ENCODE results near the gene CTDSP1. TPM values are rescaled to one million over a fixed set of nuclear protein-coding genes. Genes with fewer than 3 reads are reported as not detected.

CTDSP1 gene
- polyA plus RNA-seq, 3 donors, result 46.4 to 258 (median 49.9) TPM

DNA sequence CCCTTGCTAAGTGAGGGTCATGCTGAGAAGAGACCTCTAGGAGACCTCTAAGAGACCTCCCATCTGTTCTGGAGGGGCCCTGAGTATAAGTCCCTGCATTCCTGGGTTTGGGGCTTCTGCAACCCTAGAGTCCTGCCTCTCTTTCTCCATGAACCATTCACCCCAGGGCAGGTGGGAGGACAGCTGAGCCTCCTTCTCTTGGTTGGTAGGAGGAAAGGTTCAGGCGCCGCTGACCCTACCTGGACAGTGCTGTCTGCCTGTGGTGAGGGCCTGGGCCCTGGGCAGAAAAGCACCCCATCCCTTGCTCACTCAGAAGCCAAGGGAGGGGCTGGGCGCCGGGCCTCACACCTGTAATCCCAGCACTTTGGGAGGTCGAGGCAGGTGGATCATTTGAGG lies 18.7 kb downstream of the CTDSP1 start:
- Histone ChIP-seq H2AFZ (ENCODE audit: insufficient read depth, low read depth, low read length, poor library complexity, severe bottlenecking) (no peak overlapping the region), H3K4me2 (replicated peaks; ENCODE audit: extremely low read depth, low read length, poor library complexity, severe bottlenecking) (no peak overlapping the region), H3K9ac (ENCODE audit: insufficient read depth, low read length, poor library complexity, severe bottlenecking) (no peak overlapping the region), H3K27me3 (ENCODE audit: control insufficient read depth in 2 of 2, insufficient read depth in 2 of 2, low read length in 2 of 2) (no peaks in the 10 kb centered on the region), H3K4me1 (ENCODE audit: control insufficient read depth in 1 of 2, insufficient read depth in 2 of 2, low read length in 2 of 2) (no peaks in the 10 kb centered on the region), H3K36me3 (replicated peaks in 1 of 2; ENCODE audit: control insufficient read depth in 1 of 2, insufficient read depth in 2 of 2, low read length in 2 of 2) (no peaks in the 10 kb centered on the region), H3K27ac (ENCODE audit: low read depth in 1 of 2, low read length in 2 of 2) (no peak overlapping the region), H3K9me3 (replicated peaks in 1 of 2; ENCODE audit: control insufficient read depth in 1 of 2, insufficient read depth in 1 of 2, low read length in 2 of 2) (no peaks in the 10 kb centered on the region), H3K79me2 (ENCODE audit: insufficient read depth, low read length) (no peaks in the 10 kb centered on the region), H4K20me1 (ENCODE audit: insufficient read depth, low read length) (no peaks in the 10 kb centered on the region), H3K4me3 (replicated peaks in 1 of 3; ENCODE audit: low read depth in 2 of 3, low read length in 3 of 3) (no peak overlapping the region)
- intact Hi-C loops (cut with micrococcal nuclease), result loop anchor here in 1 of 2 donors (10.0 kb wide), 1 partner anchor 46 kb away; no protein-coding TSS in a partner anchor
- H3K4me1 Mint-ChIP-seq, result peaks cover 6% of the 10 kb centered on the region
- no peak overlapping the region for H3K27ac Mint-ChIP-seq
- no peak for DNase-seq
- no peaks in the 10 kb centered on the region for H3K36me3 Mint-ChIP-seq
- TF ChIP-seq, protein P1, sequence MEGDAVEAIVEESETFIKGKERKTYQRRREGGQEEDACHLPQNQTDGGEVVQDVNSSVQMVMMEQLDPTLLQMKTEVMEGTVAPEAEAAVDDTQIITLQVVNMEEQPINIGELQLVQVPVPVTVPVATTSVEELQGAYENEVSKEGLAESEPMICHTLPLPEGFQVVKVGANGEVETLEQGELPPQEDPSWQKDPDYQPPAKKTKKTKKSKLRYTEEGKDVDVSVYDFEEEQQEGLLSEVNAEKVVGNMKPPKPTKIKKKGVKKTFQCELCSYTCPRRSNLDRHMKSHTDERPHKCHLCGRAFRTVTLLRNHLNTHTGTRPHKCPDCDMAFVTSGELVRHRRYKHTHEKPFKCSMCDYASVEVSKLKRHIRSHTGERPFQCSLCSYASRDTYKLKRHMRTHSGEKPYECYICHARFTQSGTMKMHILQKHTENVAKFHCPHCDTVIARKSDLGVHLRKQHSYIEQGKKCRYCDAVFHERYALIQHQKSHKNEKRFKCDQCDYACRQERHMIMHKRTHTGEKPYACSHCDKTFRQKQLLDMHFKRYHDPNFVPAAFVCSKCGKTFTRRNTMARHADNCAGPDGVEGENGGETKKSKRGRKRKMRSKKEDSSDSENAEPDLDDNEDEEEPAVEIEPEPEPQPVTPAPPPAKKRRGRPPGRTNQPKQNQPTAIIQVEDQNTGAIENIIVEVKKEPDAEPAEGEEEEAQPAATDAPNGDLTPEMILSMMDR (IDR thresholded peaks at IDR 0.05), result no peak
- no peak overlapping the region for H3K4me3 Mint-ChIP-seq
- H3K27me3 Mint-ChIP-seq (ENCODE audit: low read depth in 3 of 3), result peaks cover 2 to 9% (median 4%) of the 10 kb centered on the region in 3 donors
- WGBS (ENCODE audit: insufficient coverage), result 97% methylated on average over 3 of the region's 5 CpGs
- H3K9me3 Mint-ChIP-seq, result no peaks in the 10 kb centered on the region

DNA sequence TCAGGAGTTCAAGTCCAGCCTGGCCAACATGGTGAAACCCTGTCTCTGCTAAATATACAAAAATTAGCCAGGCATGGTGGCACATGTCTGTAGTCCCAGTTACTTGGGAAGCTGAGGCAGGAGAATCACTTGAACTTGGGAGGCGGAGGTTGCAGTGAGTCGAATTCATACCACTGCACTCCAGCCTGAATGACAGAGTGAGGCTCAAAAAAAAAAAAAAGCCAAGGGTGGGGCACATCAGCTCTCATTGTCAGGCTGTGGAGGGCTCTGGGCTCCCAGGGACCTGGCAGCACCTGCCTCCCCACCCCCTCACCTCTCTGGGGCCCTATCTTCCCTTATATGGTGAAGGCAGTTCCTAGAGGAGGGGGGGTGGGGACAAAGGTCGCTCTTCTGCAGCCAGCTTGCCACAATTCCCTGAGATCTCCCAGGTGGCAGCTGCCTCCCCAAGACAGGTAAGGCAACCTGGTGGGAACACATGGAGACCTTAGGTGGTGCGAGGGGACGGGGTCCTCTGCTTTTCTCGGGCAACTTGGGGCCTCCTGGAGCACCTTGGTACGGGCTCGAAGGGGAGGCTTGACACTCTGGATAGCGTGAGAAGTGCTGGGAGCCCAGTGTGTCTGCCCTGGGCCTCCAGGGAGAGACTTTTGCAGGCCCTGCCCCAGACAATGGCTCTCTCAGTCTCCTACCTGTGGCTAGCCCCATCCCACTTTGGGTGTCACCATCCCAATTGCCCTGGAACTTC lies 19.2 kb downstream of the CTDSP1 start, which contains the start of gene VIL1:
VIL1 (plus strand) TSS at position 407 of the 742 bp plus-strand sequence. CDS start 4,656 bp downstream, outside the sequence.
- intact Hi-C loops (cut with micrococcal nuclease), result loop anchor here in 1 of 2 donors (10.0 kb wide), 1 partner anchor 46 kb away; no protein-coding TSS in a partner anchor
- no peaks in the 10 kb centered on the region for H3K36me3 Mint-ChIP-seq
- peaks cover 2 to 9% (median 4%) of the 10 kb centered on the region in 3 donors for H3K27me3 Mint-ChIP-seq (ENCODE audit: low read depth in 3 of 3)
- no peaks in the 10 kb centered on the region for H3K36me3 ChIP-seq (replicated peaks in 1 of 2; ENCODE audit: control insufficient read depth in 1 of 2, insufficient read depth in 2 of 2, low read length in 2 of 2)
- no peaks in the 10 kb centered on the region for H4K20me1 ChIP-seq (ENCODE audit: insufficient read depth, low read length)
- no peak for DNase-seq
- no peak within 1 kb of the TSS for H3K9ac ChIP-seq (ENCODE audit: insufficient read depth, low read length, poor library complexity, severe bottlenecking)
- no peak within 1 kb of the TSS for H3K4me3 Mint-ChIP-seq
- no peaks in the 10 kb centered on the region for H3K79me2 ChIP-seq (ENCODE audit: insufficient read depth, low read length)
- no peak within 1 kb of the TSS for H3K4me2 ChIP-seq (replicated peaks; ENCODE audit: extremely low read depth, low read length, poor library complexity, severe bottlenecking)
- no peak within 1 kb of the TSS for H3K4me3 ChIP-seq (replicated peaks in 1 of 3; ENCODE audit: low read depth in 2 of 3, low read length in 3 of 3)
- peaks cover 6% of the 10 kb centered on the region for H3K4me1 Mint-ChIP-seq
- no peaks in the 10 kb centered on the region for H3K9me3 ChIP-seq (replicated peaks in 1 of 2; ENCODE audit: control insufficient read depth in 1 of 2, insufficient read depth in 1 of 2, low read length in 2 of 2)
- no peaks in the 10 kb centered on the region for H3K4me1 ChIP-seq (ENCODE audit: control insufficient read depth in 1 of 2, insufficient read depth in 2 of 2, low read length in 2 of 2)
- no peak within 1 kb of the TSS for H3K27ac ChIP-seq (ENCODE audit: low read depth in 1 of 2, low read length in 2 of 2)
- WGBS (ENCODE audit: insufficient coverage), result 98% methylated on average over 8 of the region's 9 CpGs
- TF ChIP-seq, protein P1 (IDR thresholded peaks at IDR 0.05), result no peak
- no peak within 1 kb of the TSS for H2AFZ ChIP-seq (ENCODE audit: insufficient read depth, low read depth, low read length, poor library complexity, severe bottlenecking)
- H3K27me3 ChIP-seq (ENCODE audit: control insufficient read depth in 2 of 2, insufficient read depth in 2 of 2, low read length in 2 of 2), result no peaks in the 10 kb centered on the region
- no peak within 1 kb of the TSS for H3K27ac Mint-ChIP-seq
- H3K9me3 Mint-ChIP-seq, result no peaks in the 10 kb centered on the region
